HG02759 (cell line): ENCODE results near the gene PLRG1.

Experiments used
- ATAC-seq: cut with Tn5 transposase; IDR thresholded peaks from one replicate; pipeline ENCODE4 v1.9.1; 2021; ENCODE audit warnings: mild to moderate bottlenecking, moderate library complexity; ENCODE audit not compliant: unreplicated experiment

Gene PLRG1

DNA sequence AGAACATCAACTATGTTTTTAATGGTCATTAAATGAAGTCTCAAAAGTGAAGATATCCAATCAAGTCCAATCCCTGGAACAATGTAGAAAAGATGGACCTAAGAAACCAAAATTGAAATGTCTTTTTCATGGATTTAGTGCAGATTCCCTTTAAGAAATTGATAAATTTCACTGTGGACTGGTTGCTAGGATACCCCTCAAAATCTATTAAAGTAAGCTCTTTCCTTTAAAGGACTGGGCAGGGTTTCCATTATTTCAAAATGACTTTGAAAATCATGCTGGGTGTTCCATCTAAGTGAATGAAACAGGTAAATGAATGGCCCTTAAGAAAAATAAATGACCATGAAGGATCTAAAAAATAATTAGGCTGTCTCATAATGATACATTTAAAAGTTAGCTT lies 28.6 kb downstream of the PLRG1 start:
- no peak for ATAC-seq

DNA sequence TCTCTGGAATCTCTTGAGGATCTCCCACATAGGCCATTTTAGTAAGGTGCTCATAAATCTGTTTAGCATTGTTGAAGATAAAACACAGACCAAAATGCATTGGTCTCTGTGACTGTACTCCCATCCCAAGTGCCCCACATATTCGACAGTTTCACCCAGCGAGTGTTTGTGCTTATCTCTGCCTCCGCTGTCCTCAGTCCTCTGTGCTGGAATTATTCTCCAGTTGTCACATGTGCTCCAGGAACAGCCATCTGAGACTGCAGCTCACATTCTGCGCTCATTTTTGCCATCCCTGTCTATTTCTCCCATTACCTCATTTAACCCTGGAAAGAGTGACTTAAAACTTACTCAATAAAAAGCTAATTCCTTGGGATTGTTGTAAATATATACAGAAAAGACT lies 31.0 kb downstream of the PLRG1 start:
- ATAC-seq, result no peak

DNA sequence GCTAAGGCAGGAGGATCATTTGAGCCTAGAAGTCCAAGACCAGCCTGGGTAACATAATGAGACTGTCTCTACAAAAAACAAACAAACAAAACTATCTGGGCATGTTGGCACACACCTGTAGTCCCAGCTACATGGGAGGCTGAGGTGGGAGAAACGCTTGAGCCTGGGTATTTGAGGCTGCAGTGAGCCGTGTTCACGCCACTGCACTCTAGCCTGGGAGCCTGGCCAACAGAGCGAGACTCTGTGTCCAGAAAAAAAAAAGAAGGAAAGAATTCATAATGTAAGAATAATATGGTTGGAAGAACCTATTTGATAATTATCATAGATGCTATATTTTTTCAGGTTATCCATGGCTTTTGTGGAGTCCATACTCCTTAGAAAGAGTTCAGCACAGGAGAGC lies 32.6 kb downstream of the PLRG1 start:
- ATAC-seq, result no peak

DNA sequence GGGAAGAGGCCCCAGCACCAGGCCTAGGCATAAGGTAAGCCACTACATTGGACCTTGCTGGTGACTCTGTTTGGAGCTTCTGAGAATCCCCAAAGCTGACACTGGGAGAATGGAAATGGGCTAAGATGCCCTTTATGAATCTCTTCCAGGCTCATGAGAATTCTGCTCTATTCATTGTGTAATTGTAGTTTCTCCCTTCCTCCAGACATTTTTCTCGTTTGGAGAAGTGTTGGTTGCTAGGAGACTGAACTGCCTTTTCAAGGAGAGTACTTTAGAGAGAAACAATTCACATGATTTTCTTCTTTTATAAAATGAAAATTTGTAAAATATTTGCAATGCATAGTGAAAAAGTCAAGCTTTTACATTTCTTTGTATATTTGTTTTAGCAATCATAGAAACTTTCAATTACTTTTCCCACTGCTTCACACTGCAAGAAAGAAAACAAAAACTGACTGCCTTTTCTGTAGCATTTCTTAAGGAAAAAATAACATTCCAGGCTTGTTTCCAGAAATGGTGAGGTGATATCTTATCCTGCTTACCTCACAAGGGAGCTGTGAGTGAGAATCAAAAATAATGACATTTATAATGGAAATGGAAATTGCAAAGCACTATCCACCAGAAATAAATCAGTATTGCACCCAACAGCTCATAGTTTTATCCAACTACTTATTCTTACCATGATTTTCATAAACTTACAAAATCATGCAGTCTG lies 33.7 kb downstream of the PLRG1 start:
- ATAC-seq, result no peak

DNA sequence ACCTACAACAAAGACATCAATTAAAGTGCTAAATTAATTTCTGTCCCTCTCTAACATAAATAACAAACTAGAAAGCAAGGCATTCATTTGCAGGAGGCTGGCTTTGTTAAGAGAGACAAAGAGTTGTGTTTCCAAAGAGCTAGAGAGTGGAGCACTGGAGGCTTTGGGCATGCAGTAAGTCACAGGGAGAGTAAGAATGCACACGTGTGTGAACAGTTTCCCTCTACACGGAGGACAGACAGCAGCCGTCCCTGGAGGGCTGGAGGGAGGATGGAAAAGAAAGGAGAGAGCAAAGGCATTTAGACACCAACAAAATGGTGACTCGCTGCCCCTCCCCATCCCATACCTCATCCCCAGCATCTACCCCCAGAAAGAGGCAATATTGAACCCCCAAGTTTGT lies 38.2 kb downstream of the PLRG1 start:
- no peak for ATAC-seq

DNA sequence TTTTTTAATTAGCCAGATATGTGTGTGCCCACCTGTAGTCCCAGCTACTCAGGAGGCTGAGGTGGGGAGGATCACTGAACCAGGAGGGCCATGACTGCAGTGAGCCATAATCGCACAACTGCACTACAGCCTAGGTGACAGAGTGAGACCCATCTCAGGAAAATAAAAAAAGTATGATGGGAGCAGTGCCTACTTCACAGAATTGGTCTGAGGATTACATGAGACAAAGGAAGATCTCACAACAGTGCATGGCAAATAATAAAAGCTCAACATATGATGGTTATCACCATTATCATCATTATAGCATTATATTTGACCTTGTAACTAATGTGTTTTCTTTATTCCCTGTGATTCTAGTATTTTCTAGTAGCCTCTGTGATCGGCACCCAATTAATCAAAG lies 38.7 kb downstream of the PLRG1 start:
- ATAC-seq, result no peak

DNA sequence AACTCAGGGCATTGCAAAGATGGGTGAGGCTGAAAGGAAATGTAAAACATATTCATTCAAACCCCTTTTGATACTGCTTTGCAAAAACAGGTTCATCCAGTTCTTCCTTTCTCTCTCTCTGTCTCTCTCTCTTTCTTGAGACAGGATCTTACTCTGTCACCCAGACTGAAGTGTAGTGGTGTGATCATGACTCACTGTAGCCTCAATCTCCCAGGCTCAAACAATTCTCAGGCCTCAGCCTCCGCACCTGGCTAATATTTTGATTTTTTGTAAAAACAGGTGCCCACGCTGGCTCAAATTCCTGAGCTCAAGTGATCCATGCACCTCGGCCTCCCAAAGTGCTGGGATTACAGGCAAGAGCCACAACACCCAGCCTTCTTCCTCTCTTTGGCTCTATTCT lies 43.0 kb downstream of the PLRG1 start:
- ATAC-seq, result no peak

DNA sequence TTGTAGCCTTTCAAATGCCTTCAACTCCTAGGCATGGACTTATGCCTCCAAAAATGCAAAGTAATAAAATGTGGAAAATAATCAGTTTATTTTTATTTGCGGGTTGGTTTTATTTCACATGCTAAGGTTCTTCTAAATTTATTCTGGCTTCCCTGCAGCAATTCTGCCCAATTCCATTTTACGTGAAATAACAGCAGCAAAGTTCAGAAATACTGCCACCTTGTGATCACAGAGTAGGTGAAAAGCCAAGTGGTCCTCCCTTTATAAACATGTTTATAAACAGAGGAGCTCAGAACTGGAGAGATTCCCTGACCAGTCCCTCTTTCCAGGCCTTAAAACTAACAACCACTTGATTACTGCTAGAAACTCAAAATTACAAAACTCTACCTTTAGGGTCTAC lies 43.9 kb downstream of the PLRG1 start:
- no peak for ATAC-seq

DNA sequence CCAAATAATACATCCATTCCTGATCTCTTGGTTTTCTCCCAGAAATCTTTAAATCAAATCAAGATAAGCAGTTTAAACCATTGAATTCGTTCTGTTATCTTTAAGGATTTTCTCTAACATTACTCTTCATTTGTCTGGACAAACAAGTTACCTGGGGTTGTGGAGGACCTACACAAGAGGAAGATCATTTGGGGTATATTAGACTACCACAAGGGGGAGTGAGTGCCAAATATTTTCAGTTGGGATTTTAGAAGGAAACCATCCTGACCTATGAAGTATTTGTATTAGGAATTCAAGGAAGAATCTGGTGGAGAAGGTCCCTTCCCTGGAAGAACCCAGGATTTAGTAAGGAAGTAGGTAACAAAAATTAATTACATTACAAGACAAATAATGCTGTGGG lies 46.6 kb downstream of the PLRG1 start:
- no peak for ATAC-seq

DNA sequence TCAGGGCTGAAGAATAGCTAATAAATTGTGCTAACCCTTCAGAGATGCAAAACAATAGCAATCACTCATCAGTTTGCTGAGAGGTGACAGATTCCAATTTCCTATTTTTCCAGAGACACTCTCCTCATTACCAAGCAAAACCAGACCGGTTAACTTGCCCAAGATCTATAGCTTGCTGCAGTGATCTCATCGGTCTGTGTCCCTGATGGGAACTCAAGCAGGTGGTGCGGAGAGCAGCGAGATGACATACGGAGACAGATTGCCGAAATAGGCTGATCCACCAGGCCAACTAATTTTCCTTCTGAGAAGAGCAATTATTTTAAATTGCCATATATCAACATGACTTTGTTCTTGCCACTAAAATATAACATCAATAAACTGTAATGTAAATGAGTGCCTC lies 48.1 kb downstream of the PLRG1 start:
- ATAC-seq, result no peak

DNA sequence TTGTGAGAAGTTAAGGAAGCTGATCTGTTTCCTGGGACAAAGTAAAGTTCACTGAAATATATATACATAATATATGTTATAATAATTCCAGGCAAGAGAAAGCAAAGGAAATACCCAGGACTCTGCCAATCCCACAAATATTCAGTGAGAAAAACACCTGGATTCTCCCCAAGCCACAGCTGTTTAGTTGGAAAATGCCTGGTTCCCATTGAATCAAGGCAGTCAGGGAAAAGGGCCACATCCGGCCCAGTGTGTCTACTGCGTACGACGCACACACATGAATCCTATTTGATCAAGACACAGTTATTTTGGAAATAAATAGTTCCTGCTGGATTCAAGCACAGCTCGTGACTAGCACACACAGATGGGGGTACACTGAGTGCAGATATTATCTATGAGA lies 52.3 kb downstream of the PLRG1 start:
- ATAC-seq, result no peak

DNA sequence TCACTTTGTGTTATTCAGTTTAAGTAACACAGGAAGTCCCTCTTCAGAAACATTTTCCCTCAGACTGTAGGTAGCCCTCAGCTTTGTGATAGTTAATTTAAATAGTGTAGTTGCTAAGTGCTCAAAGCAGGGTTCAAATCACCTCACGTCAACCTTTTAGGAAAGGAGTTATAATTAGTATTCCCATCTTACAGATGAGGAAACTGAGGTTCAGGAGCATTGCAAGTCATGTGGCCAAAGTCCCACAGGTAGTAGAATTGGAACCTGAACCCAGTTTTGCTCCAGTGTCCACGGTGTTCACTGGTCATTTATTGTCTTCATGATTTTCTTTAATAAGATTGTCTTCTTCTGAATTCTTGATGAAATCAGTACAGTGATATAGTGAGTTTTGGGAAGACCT lies 54.3 kb downstream of the PLRG1 start:
- no peak for ATAC-seq

DNA sequence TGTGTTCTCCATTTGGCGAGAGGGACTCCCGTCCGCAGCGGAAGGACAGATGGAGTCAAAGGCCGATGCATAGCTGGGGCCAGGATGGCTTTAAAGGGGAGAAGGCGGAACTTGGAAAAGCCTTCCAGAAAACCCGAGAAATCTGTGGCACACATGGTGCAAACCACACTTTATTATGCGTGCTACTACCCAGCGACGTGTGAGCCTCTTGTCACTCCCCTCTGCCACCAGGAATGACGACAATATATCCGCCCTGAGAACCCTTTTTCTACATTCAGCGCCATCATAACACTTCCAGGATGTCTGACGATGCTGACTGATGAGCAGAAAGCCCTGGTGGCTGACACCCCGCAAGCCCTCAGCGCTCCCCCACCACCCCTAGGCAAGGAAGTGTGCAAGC lies 57.9 kb downstream of the PLRG1 start:
- ATAC-seq, result no peak

DNA sequence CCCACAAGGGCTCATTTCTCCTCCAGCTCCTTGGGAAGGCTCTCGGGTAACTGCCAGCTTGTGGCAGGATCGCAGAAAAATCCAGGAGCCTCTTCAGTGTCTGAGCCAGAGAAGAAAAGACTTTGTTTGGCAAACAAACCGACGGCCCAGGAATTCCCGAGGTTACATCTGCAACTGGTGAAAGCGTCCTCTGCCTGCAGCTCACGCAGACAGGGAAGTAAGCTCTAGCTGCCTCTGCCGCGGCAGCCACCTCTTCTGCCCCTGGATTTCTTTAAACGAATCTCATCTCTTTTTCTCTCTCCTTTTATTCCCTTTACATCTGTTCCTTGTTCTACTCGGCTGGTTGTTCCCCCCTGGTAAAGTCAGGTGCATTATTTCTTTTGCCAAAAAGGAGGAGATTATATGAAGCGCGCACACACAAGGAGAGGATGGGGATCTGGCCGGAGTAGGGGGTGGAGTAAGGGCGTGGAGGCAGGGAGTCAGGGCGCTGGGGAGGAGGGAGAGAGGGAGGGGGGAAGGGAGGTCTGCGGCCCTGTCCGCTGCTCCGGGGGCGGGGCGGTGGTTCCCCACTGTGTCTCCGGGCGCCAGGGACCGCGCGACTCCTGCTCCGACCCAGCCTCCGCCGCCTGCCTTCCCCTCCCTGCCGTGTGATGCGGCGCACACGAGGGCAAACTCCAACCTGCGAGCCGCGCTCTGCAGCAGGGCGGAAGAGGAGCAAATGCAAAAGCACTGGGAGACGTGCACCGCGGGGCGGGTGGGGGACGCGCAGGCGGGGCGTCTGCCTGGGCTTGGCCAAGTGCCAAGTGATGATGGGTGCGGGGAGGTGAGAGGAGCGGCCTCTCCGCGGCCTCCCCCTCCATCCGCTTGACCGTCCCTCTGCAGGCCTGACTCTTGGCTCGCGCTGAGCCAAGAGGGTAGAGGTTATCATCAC lies 58.6 kb downstream of the PLRG1 start, which contains the start of gene DCHS2:
Gene DCHS2, minus strand, starts transcription at position 459 of the 931 bp plus-strand sequence. Its CDS starts 444 bp downstream, at position 15.
- peak; percentile 70 for ATAC-seq

DNA sequence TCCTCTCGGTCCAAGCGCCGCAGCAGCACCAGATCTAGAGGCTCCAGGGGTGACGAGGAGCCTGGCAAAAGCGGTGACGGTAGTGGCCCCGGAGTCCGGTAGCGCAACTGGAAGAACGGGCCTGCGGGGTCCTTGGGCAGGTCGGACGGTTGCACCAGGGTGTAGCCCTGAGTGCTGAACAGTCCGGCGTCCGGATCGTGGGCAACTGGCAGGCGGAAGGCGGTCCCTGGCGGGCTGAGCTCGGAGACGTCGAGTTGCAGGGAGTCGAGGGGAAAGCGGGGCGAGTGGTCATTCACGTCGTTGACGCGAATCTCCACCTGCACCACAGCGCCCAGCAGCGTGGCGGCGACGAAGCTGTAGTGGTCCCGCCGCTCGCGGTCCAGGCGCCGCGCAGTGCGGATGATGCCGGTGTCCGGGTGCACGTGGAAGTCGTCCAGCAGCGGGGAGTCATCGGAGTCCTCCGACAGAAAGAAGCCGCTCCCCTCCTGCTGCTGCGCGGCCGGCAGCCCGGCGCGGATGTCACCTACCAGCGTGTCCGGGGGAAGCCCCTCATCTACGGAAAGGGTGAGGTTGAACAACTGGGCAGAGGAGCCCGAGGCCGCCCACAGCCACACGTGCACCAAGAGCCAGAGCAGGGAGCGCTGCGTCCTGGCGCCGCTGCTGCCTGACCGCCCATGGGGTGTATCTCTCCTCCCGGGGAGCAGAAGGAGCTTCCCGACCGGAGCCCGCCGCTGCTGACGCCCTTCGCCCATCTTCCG lies 59.4 kb downstream of the PLRG1 start:
- peak; percentile 74 for ATAC-seq

DNA sequence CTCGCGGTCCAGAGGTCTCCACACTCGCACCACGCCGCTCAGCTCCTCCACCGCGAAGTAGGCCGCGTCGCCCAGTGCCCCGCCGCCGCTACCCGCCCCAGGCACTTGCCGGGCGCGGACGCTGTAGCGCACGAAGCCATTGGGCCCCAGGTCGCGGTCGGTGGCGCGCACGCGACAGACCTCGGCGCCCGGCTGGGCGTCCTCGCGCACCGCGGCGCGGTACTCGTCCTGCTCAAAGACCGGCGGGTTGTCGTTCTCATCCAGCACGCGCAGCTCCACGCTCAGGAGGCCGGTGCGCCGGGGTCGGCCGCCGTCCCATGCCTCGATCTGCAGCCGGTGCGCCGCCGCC lies 60.0 kb downstream of the PLRG1 start:
- no peak for ATAC-seq

DNA sequence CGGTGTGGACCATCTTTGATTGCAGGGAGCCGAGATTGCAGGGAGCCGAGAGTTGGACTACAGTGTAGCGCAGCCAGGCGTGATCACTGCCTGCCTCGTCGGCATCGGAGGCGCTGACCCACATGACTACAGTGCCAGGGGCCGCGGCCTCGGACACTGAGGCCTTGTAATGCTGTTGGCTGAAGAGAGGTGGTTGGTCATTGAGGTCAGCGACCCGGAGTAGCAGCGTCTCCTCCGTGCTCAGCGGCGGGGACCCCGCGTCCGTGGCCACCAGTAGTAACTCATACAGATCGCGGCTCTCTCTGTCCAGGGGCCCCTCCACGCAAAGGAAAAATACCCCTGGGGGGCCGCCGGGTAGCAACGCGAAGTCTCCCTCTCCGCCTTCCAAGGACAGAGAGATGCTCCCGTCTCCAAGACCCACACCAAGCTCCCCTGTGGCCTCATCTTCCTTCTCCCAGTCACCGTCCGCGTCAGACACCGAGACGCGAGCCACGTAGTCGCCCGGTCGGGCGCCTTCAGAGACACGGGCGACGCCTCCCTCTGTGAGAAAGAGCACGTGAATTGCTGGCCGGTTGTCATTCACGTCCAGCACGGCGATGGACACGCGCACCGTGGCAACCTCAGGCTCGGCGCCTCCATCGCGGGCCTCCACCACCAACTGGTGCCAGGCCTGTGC lies 60.5 kb downstream of the PLRG1 start:
- no peak for ATAC-seq

DNA sequence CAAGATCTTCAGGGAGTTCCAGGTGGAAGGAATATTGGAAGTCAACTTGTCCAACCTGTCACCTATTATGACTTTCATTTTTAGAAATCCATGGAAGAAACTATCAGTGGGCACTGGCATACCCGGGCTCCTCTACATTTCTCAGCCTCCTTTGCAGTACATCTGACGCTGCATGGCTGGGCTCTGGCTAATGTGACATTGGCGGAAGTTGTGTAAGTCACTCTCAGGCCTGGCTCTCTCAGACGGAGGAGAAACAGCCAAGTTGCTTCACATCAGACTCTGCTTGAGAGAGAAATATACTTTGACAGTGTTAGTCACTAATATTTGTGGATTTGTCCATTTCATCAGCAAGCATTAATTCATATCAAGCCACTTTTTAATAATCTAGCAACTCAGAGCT lies 63.1 kb downstream of the PLRG1 start:
- no peak for ATAC-seq

DNA sequence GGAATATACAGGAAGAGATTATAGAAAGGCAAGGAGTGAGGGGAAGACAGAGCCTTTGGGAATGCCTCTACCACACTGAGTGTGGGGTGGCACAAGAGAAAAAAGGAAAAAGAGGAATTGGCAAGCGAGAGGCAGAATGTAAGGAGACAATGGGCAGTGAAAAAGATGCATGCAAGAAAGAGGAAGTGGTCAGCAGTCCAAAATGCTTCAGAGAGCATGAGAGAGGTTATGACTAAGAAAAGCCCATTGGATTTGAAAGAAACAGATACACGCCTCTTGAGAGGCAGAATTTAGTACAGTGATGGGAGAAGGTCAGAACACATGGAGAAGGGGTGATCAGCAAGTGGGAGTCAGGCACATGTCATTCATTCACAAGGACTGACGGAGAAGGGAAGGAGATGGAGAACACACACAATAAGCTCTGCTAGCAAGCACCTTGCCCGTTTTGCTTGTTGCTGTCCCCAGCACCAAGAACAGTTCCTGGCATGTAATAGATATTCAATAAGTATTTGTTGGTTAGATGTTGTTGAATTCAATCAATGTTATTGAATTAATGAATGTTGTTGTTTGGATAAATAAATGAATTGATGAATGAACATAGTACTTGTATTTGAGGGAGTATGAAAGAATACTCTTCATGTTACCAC lies 65.0 kb downstream of the PLRG1 start:
- ATAC-seq, result peak; percentile 96
